GM12873 (cell line): Measurements from ENCODE around the gene ZBTB3.

Experiments
- CTCF ChIP-seq: IDR thresholded peaks from 2 replicates; pipeline ENCODE4 v1.5.1; 2012; ENCODE audit warnings: low read depth, mild to moderate bottlenecking, moderate library complexity, low read length, control low read depth; ENCODE audit not compliant: insufficient read depth; ENCODE audit errors: missing control alignments

Gene ZBTB3

GRCh38 chr11:62775646-62776045 is 21.7 kb upstream of the ZBTB3 start:
- TF ChIP-seq CTCF: no peak

DNA sequence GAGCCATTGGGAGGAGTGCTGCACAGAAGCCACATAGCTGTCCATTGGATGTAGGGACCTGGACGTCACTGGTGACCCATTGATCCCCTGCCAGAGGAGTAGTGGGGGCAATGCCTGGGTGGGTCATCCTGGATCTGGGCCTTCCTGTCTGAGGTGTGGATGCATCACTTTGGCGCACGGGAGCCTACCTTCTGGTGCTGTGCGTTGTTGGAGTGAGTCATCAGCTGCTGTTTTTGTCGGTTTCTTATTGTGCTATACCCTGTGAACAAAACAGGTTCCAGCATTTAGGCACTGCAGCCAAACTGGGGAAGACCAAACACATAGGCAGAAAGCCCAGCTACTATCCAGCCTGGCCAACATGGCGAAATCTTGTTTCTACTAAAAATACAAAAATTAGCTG is 20.4 kb upstream of the ZBTB3 start:
- TF ChIP-seq CTCF: no peak

DNA sequence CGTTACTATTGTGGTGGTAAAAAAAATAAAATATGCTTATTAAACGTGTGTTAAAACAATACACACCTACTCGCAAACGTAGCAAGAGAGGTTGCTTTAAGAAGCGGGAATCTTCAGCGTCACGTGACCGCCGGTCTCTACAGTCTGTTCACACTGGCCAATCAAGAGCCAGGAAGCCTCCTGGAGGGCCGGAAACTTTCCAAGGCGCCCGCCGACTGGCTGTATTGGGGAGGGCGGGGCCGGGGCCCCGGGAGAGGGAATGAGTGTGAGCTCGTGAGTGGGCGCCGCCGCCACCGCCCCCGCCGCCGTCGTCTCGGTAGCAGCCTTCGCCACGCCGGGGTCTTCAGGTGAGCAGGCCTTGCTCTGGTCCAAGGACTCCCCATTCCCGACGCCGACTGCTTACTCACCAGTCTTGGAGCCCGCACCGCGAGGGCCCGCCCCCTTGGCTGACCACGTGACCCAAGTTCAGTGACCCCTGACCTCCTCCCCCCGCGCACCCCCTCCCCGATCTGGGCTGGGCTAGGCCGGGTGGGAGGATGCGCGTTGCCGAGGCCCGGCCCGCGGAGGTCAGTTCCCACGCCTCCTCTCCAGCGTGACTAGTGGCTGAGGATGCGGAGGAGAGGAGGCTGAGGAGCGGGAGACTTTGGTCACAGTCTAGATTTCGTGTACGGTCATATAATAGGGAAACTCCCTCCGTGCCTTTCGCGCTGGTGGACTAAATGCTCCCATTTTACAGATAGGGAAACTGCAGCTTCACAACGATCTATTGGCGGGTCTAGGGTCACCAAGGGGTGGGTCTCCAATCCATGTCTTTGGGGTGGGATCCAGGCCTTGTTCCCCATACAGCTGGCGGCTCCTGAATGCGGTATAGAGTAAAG is 17.4 kb upstream of the ZBTB3 start, which contains the start of gene TAF6L:
Gene TAF6L (plus strand): TSS at position 253 of the 878 bp plus-strand sequence. CDS start 4,388 bp downstream, outside the sequence.
- no peak for TF ChIP-seq CTCF

DNA sequence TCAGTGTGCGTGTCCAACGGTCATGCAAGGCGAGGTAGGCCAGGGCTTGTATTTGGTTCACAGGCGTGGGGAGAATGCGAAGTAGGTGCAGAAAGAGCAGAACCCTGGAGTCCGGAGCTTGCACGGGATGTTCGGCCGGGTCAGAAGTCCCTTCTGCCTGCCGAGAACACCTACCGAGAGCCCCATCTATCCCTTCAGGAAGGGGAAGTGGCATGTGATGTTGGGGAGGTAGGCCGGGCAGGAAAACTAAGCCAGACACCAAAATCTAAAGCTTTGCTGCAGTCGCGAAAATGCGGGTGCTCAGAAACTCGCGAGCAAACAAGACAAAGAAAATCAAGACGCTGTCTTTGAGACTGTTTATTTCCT is 16.8 kb upstream of the ZBTB3 start:
- no peak for TF ChIP-seq CTCF

DNA sequence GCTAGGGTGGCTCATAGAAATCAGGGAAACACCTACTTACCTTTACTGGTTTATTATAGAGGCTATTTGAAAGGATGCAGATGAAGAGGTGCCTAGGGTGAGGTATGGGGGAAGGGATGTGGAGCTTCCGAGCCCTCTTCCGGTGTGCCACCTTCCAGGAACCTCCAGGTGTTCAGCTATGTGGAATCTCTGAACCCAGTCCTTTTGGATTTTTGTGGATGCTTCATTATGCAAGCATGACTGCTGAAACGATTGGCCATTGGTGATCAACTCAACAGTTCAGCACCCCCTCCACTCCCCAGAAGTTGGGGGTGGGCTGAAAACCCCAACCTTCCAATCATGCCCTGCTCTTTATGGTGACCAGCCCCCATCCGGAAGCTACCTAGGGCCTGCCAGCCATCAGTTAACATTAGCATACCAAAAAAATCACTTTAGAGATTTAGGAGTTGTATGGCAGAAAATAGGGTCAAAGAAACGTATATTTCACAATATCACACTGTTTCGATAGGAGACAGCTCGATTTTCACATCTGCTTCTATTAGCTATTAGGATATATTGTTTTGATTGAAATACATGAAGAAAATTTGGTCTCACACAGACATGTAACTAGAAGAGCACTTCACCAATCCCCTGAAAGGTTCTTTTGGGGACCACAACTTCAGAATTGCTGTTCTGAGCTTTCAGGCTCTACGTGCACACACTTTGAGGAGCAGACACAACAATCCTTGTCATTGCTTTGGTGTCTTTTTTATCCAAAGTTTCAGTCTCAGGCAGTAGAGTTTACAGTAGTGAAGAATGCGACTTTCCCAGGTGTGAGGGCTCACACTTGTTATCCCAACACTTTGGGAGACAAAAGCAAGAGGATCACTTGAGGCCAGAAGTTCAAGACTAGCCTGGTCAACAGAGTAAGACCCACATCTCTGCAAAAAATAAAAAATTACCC is 4.2 kb upstream of the ZBTB3 start:
- TF ChIP-seq CTCF: no peak

DNA sequence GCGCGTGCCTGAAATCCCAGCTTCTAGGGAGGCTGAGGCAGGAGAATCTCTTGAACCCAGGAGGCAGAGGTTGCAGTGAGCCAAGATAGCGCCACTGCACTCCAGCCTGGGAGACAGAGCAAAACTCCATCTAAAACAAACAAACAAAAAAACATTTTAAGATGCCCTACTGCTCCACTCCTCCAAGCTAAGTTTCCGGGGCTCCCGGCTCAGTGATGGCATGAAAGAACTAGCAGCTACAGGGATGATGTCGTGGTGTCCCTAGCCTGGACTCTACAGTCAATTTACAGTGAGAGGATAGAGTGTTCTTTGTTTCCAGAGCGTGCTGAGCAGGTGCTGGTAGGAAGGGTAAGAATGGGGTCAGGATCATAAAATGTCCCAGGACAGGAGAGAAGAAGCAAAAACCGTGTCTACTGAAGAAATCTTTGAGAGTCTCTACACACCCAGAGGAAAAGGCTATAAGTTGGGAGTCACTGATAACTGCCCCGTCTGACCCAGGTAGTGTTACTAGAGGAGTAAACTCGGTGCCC is 1.2 kb upstream of the ZBTB3 start:
- no peak for TF ChIP-seq CTCF
